T-helper 1 cell (primary cell): ENCODE results near the gene FOXP1.

Experiments
- DNase-seq, 5 donors: peaks; one replicate each; pipeline ENCODE4 v3.0.0-alpha.2; 2012 to 2020

The FOXP1 gene

GRCh38 chr3:71421820-71422566 is 161.5 kb downstream of the FOXP1 start:
- peak in 1 of 5 donors; percentile 87 for DNase-seq

GRCh38 chr3:71421475-71421819 is 162.1 kb downstream of the FOXP1 start:
- DNase-seq = no peak

- no peak for DNase-seq
These were observed 164.2 kb downstream of the FOXP1 start for GRCh38 chr3:71419369-71419768.

- no peak for DNase-seq
These were observed 165.7 kb downstream of the FOXP1 start for GRCh38 chr3:71417791-71418190.

GRCh38 chr3:71416876-71417275 is 166.7 kb downstream of the FOXP1 start:
- DNase-seq = peak in 2 of 5 donors; percentile 22 to 40

GRCh38 chr3:71415681-71416122 is 167.8 kb downstream of the FOXP1 start:
- no peak for DNase-seq

- no peak for DNase-seq
These were observed 169.2 kb downstream of the FOXP1 start for GRCh38 chr3:71414189-71414927.

- no peak for DNase-seq
These were observed 170.0 kb downstream of the FOXP1 start for GRCh38 chr3:71413572-71413971.

GRCh38 chr3:71409352-71409751 is 174.2 kb downstream of the FOXP1 start:
- DNase-seq = no peak

GRCh38 chr3:71408903-71409302 is 174.6 kb downstream of the FOXP1 start:
- no peak for DNase-seq

GRCh38 chr3:71407823-71408222 is 175.7 kb downstream of the FOXP1 start:
- no peak for DNase-seq

GRCh38 chr3:71406972-71407810 is 176.3 kb downstream of the FOXP1 start:
- no peak for DNase-seq

- DNase-seq = no peak
These were observed 180.6 kb downstream of the FOXP1 start for GRCh38 chr3:71402911-71403310.

GRCh38 chr3:71402280-71402679 is 181.2 kb downstream of the FOXP1 start:
- DNase-seq = no peak

GRCh38 chr3:71401695-71402231 is 181.8 kb downstream of the FOXP1 start:
- DNase-seq = no peak

GRCh38 chr3:71400986-71401451 is 182.5 kb downstream of the FOXP1 start:
- no peak for DNase-seq

GRCh38 chr3:71399478-71399877 is 184.1 kb downstream of the FOXP1 start:
- DNase-seq = no peak

GRCh38 chr3:71398157-71398836 is 185.2 kb downstream of the FOXP1 start:
- DNase-seq = no peak

- DNase-seq = no peak
These were observed 185.8 kb downstream of the FOXP1 start for GRCh38 chr3:71397726-71398125.

- DNase-seq = no peak
These were observed 186.5 kb downstream of the FOXP1 start for GRCh38 chr3:71397046-71397445.

GRCh38 chr3:71395927-71396695 is 187.4 kb downstream of the FOXP1 start:
- no peak for DNase-seq

- DNase-seq = no peak
These were observed 188.1 kb downstream of the FOXP1 start for GRCh38 chr3:71395470-71395869.
